Skeletal muscle satellite cell (primary cell): Measurements from ENCODE around the gene SOWAHC.

Experiments used
- H3K27me3 ChIP-seq: 2 replicates; pipeline ENCODE4 v1.7.0; 2013; ENCODE audit warnings: low read length; ENCODE audit not compliant: control insufficient read depth, insufficient read depth
- H3K36me3 ChIP-seq: 2 replicates; pipeline ENCODE4 v1.7.0; 2013; ENCODE audit warnings: mild to moderate bottlenecking, control low read depth, low read length; ENCODE audit not compliant: insufficient read depth
- H3K4me1 ChIP-seq: 2 replicates; pipeline ENCODE4 v1.7.0; 2013; ENCODE audit warnings: low read length; ENCODE audit not compliant: control insufficient read depth, insufficient read depth
- H3K4me2 ChIP-seq: 2 replicates; pipeline ENCODE4 v1.7.0; 2013; ENCODE audit warnings: mild to moderate bottlenecking, low read length
- H3K4me3 ChIP-seq: 2 replicates; pipeline ENCODE4 v1.7.0; 2013; ENCODE audit warnings: low read length
- H3K9ac ChIP-seq: 2 replicates; pipeline ENCODE4 v1.7.0; 2013; ENCODE audit warnings: mild to moderate bottlenecking, low read depth, low read length, moderate library complexity
- H3K9me3 ChIP-seq: replicated peaks from 2 replicates; pipeline ENCODE4 v1.7.0; 2013; ENCODE audit warnings: mild to moderate bottlenecking, control low read depth, low read length

Gene SOWAHC

GRCh38 chr2:109649736-109650695, 35.9 kb downstream of the SOWAHC start:
- H3K36me3 ChIP-seq = no peaks in the 10 kb centered on the region
- no peak overlapping the region for H3K4me2 ChIP-seq
- peaks cover 35% of the 10 kb centered on the region for H3K27me3 ChIP-seq
- no peak overlapping the region for H3K9ac ChIP-seq
- no peak overlapping the region for H3K4me3 ChIP-seq
- no peaks in the 10 kb centered on the region for H3K9me3 ChIP-seq
- no peaks in the 10 kb centered on the region for H3K4me1 ChIP-seq

GRCh38 chr2:109654326-109655050, 40.3 kb downstream of the SOWAHC start:
- Histone ChIP-seq H3K4me1 (no peaks in the 10 kb centered on the region), H3K9ac (no peak overlapping the region), H3K9me3 (no peaks in the 10 kb centered on the region), H3K27me3 (peaks cover 47% of the 10 kb centered on the region), H3K36me3 (no peaks in the 10 kb centered on the region), H3K4me2 (no peak overlapping the region), H3K4me3 (no peak overlapping the region)

GRCh38 chr2:109655287-109655686, 41.1 kb downstream of the SOWAHC start:
- Histone ChIP-seq H3K9me3 (no peaks in the 10 kb centered on the region), H3K4me3 (no peak overlapping the region), H3K4me1 (no peaks in the 10 kb centered on the region), H3K4me2 (no peak overlapping the region), H3K27me3 (peaks cover 51% of the 10 kb centered on the region), H3K36me3 (no peaks in the 10 kb centered on the region), H3K9ac (no peak overlapping the region)

- H3K4me3 ChIP-seq = no peak overlapping the region
- no peak overlapping the region for H3K9ac ChIP-seq
- peaks cover 59% of the 10 kb centered on the region for H3K27me3 ChIP-seq
- no peaks in the 10 kb centered on the region for H3K9me3 ChIP-seq
- H3K36me3 ChIP-seq = no peaks in the 10 kb centered on the region
- H3K4me1 ChIP-seq = no peaks in the 10 kb centered on the region
- no peak overlapping the region for H3K4me2 ChIP-seq
Observed at GRCh38 chr2:109659396-109660045, 45.4 kb downstream of the SOWAHC start.

- Histone ChIP-seq H3K9ac (no peak overlapping the region), H3K27me3 (peaks cover 58% of the 10 kb centered on the region), H3K4me3 (no peak overlapping the region), H3K4me1 (no peaks in the 10 kb centered on the region), H3K36me3 (no peaks in the 10 kb centered on the region), H3K9me3 (no peaks in the 10 kb centered on the region), H3K4me2 (no peak overlapping the region)
Observed at GRCh38 chr2:109660046-109660860, 46.1 kb downstream of the SOWAHC start.

GRCh38 chr2:109662889-109663288, 48.7 kb downstream of the SOWAHC start:
- no peak overlapping the region for H3K4me3 ChIP-seq
- no peaks in the 10 kb centered on the region for H3K36me3 ChIP-seq
- H3K4me2 ChIP-seq = no peak overlapping the region
- H3K27me3 ChIP-seq = peaks cover 62% of the 10 kb centered on the region
- no peaks in the 10 kb centered on the region for H3K9me3 ChIP-seq
- no peaks in the 10 kb centered on the region for H3K4me1 ChIP-seq
- no peak overlapping the region for H3K9ac ChIP-seq

- no peak overlapping the region for H3K9ac ChIP-seq
- H3K4me1 ChIP-seq = no peaks in the 10 kb centered on the region
- no peaks in the 10 kb centered on the region for H3K36me3 ChIP-seq
- H3K4me2 ChIP-seq = no peak overlapping the region
- no peak overlapping the region for H3K4me3 ChIP-seq
- H3K9me3 ChIP-seq = no peaks in the 10 kb centered on the region
- H3K27me3 ChIP-seq = peaks cover 68% of the 10 kb centered on the region
Observed at GRCh38 chr2:109663721-109664120, 49.6 kb downstream of the SOWAHC start.

- no peaks in the 10 kb centered on the region for H3K9me3 ChIP-seq
- no peak overlapping the region for H3K9ac ChIP-seq
- no peaks in the 10 kb centered on the region for H3K4me1 ChIP-seq
- no peak overlapping the region for H3K4me2 ChIP-seq
- H3K27me3 ChIP-seq = peaks cover 62% of the 10 kb centered on the region
- H3K4me3 ChIP-seq = no peak overlapping the region
- no peaks in the 10 kb centered on the region for H3K36me3 ChIP-seq
Observed at GRCh38 chr2:109666466-109666865, 52.3 kb downstream of the SOWAHC start.
